Renal pelvis (tissue), 3 donors: ENCODE measurements around the gene COL4A6. TPM values are rescaled to one million over a fixed set of nuclear protein-coding genes. Genes with fewer than 3 reads are reported as not detected.

Source experiments
- polyA plus RNA-seq, 3 donors: library from polyadenylated mRNA; unstranded; fragments of 120-200 nt; gene quantifications; one replicate each; pipeline ENCODE4 v1.2.1, GENCODE V29; 2013; ENCODE audit not compliant: insufficient read length in 3 of 3

Gene COL4A6
- polyA plus RNA-seq, 3 donors = 13.6 to 18.6 (median 15.5) TPM

Other genes with a start within 250 kb of the COL4A6 start
- gene COL4A5, start 1.4 kb upstream of the COL4A6 start, polyA plus RNA-seq = 100 to 1,000 TPM; 106 to 138 (median 134) TPM